Kidney (tissue), 22 donors: ENCODE measurements around the gene ZNF41. TPM values are rescaled to one million over a fixed set of nuclear protein-coding genes. Genes with fewer than 3 reads are reported as not detected.
A peak's percentile ranks its signal among the peaks of the same experiment; 100 is the strongest.

Source experiments
- DNase-seq, 5 donors: peaks; one replicate each; pipeline ENCODE4 v3.0.0-alpha.2; 2013 to 2020
- FAIRE-seq: peaks from 2 replicates; lab custom pipeline; 2012; peaks lifted over from hg19 to GRCh38; lab: Jason Lieb, UNC
- H3K27ac ChIP-seq, 2 donors: one replicate each; pipeline ENCODE4 v1.7.0; 2013; ENCODE audit warnings: low read depth in 2 of 2, low read length in 2 of 2, inconsistent platforms in 1 of 2
- H3K27me3 ChIP-seq: one replicate; pipeline ENCODE4 v1.7.1; 2013; ENCODE audit warnings: low read length, inconsistent platforms; ENCODE audit not compliant: control insufficient read depth, insufficient read depth
- H3K36me3 ChIP-seq, 3 donors: one replicate each; pipeline versions ENCODE4 v1.7.0 to v1.7.1; 2013; ENCODE audit warnings: low read length in 3 of 3, control low read depth in 1 of 3, inconsistent platforms in 1 of 3; ENCODE audit not compliant: insufficient read depth in 3 of 3, control insufficient read depth in 2 of 3
- H3K4me1 ChIP-seq, 3 donors: one replicate each; pipeline versions ENCODE4 v1.7.0 to v1.7.1; 2013; ENCODE audit warnings: low read length in 3 of 3, inconsistent platforms in 1 of 3, low read depth in 1 of 3; ENCODE audit not compliant: control insufficient read depth in 2 of 3, insufficient read depth in 2 of 3
- H3K4me3 ChIP-seq, 3 donors: one replicate each; pipeline versions ENCODE4 v1.7.0 to v1.8.1; 2013; ENCODE audit warnings: low read length in 3 of 3, control low read depth in 1 of 3, inconsistent platforms in 1 of 3
- H3K9ac ChIP-seq, 3 donors: one replicate each; pipeline versions ENCODE4 v1.7.0 to v1.7.1; 2013; ENCODE audit warnings: low read length in 3 of 3, control low read depth in 1 of 3, inconsistent platforms in 1 of 3
- H3K9me3 ChIP-seq, 3 donors: one replicate each; pipeline versions ENCODE4 v1.7.0 to v1.7.1; 2013; ENCODE audit warnings: low read length in 3 of 3, control low read depth in 1 of 3, inconsistent platforms in 1 of 3; ENCODE audit not compliant: control insufficient read depth in 2 of 3, insufficient read depth in 1 of 3
- intact Hi-C: fragments of 100-400 bp; cut with DNase I; formaldehyde crosslinking; loops from one replicate; pipeline ENCODE4 v1.11.1; 2022
- long read RNA-seq, 10 donors: library from polyadenylated mRNA in 1 of 10; unstranded in 1 of 10; transcript quantifications; one replicate each; pipeline ENCODE4 v2.0.0 and lab custom pipeline, GENCODE V29; 2021 to 2026
- polyA plus RNA-seq: library from polyadenylated mRNA; stranded (reverse); fragments of 350-450 nt; fragmentation: Illumina TruSeq; extraction: RNeasy Lipid Tissue Mini Kit (QIAGEN cat#74804); gene quantifications from one replicate; pipeline ENCODE4 v1.2.3, GENCODE V29; 2014; ENCODE audit warnings: low read depth, low replicate concordance; ENCODE audit not compliant: insufficient read depth
- total RNA-seq: library from RNA; stranded (reverse); fragmentation: NEBNext Ultra II Directional; extraction: Animal tissue kit (Norgen Biotek cat#: 25700); gene quantifications from one replicate; pipeline ENCODE4 v1.2.1, GENCODE V29; 2021
- TF ChIP-seq, protein P1 (sequence below): IDR thresholded peaks from 3 replicates; pipeline ENCODE4 v1.5.1; 2012; ENCODE audit warnings: mild to moderate bottlenecking, moderate library complexity, borderline replicate concordance; ENCODE audit not compliant: insufficient read depth; ENCODE audit errors: extremely low read depth
- donor health status: control.
- donor health status: control.
- donor health status: control.
- donor health status: control.
- donor health status: control.
- donor health status: DM: yes; HTN: yes; CAD: no.
- donor health status: Normal renal cell carcinoma (clear cell type).

The ZNF41 gene
- total RNA-seq: 12.7 TPM
- 2.5 TPM for polyA plus RNA-seq
- long read RNA-seq, donor 1: 0 reads
- long read RNA-seq, donor 2: 0 reads
- long read RNA-seq, donor 3: 0 reads
- long read RNA-seq, donor 4: 0 reads
- long read RNA-seq, donor 5: 0 reads
- long read RNA-seq, donor 6: 0 reads
- long read RNA-seq, donor 7, partial matches to known transcripts: 0 of 4 reads
- long read RNA-seq, donor 7, other reads (novel, unspliced or antisense): 4 of 4 reads
- long read RNA-seq, donor 8: 0 reads
- long read RNA-seq, donor 9: 0 reads
- long read RNA-seq, donor 10, partial matches to known transcripts: 41 of 41 reads
- long read RNA-seq, donor 10, other reads (novel, unspliced or antisense): 0 of 41 reads

DNA sequence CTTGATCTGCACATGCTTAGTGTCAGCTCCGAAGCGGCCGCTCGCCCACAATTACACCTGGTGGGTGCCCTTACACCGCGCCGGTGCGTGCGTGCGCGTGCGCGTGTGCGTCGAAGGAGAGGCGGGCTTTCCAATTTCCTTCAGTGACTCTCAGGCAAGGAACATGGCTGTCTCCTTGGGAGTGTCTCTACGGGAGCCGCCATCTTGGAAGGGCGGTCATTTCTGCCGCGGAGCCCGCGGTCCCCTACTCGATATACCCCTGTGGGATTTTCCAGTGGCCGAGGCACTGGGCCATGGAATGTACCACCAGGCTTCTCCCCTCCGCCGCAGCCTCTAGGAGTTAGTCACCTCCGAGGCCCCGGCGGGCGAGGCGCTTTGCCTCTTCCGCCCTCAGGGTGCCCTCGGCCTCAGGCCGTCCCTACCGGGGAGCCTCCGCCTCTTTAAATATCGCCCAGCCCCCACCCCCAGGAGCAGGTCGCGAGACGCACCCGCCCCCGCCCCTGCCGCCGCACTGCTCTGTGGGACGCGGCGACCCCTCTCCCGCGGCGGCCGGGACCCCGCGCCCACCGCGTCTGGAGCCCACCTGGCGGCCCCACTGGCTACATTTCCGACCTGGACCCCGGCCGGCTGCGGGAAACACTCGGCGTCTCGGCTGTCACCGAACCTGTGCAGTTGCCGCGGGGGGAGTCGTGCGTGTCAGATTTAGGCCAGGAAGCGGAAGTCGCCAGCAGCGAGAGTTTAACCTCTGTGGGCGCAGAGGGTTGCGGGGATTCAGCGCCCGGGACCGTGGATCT is at the start of gene ZNF41:
Gene ZNF41 (minus strand): TSS at position 711 of the 794 bp plus-strand sequence. CDS start 15,741 bp downstream, outside the sequence.
- Histone ChIP-seq H3K4me3 (peak within 1 kb of the TSS; percentile 83 to 88 (median 83)), H3K9me3 (no peaks in the 10 kb centered on the region), H3K27ac (peak within 1 kb of the TSS; percentile 82 to 93), H3K36me3 (no peaks in the 10 kb centered on the region), H3K9ac (peak within 1 kb of the TSS; percentile 78 to 83 (median 79)), H3K4me1 (peaks cover 0 to 3% (median 3%) of the 10 kb centered on the region in 3 donors), H3K27me3 (no peaks in the 10 kb centered on the region)
- DNase-seq (peak; percentile 84 to 91 (median 89)), FAIRE-seq (no peak)
- TF ChIP-seq, protein P1, sequence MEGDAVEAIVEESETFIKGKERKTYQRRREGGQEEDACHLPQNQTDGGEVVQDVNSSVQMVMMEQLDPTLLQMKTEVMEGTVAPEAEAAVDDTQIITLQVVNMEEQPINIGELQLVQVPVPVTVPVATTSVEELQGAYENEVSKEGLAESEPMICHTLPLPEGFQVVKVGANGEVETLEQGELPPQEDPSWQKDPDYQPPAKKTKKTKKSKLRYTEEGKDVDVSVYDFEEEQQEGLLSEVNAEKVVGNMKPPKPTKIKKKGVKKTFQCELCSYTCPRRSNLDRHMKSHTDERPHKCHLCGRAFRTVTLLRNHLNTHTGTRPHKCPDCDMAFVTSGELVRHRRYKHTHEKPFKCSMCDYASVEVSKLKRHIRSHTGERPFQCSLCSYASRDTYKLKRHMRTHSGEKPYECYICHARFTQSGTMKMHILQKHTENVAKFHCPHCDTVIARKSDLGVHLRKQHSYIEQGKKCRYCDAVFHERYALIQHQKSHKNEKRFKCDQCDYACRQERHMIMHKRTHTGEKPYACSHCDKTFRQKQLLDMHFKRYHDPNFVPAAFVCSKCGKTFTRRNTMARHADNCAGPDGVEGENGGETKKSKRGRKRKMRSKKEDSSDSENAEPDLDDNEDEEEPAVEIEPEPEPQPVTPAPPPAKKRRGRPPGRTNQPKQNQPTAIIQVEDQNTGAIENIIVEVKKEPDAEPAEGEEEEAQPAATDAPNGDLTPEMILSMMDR: no peak
- intact Hi-C loops: no loop called here

DNA sequence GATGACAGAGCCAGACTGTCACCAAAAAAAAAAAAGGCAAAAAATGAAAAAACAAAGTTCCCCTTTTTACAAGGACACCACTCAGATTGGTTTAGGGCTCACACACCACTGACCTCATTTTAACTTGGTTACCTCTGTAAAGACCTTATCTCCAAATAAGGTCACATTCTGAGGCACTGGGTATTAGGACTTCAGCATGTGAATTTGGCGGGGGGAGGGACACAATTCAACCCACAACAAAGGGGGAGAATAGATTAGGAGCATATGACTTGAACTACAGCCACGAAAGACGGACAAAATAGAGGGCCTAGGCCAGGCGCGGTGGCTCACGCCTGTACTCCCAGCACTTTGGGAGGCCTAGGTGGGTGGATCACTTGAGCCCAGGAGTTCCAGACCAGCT is 47.0 kb upstream of the ZNF41 start:
- intact Hi-C loops: loop anchor here (10.0 kb wide), 1 partner anchor 915 kb away; no protein-coding TSS in a partner anchor
- Histone ChIP-seq H3K36me3 (no peaks in the 10 kb centered on the region), H3K4me1 (no peaks in the 10 kb centered on the region), H3K9ac (no peak overlapping the region), H3K27me3 (no peaks in the 10 kb centered on the region), H3K27ac (no peak overlapping the region), H3K9me3 (no peaks in the 10 kb centered on the region), H3K4me3 (no peak overlapping the region)
- FAIRE-seq (no peak), DNase-seq (no peak)
- TF ChIP-seq, protein P1: no peak

GRCh38 chrX:47529548-47529947 is 46.5 kb upstream of the ZNF41 start:
- no peak overlapping the region for H3K9ac ChIP-seq
- DNase-seq (no peak), FAIRE-seq (no peak)
- TF ChIP-seq, protein P1: no peak
- no peaks in the 10 kb centered on the region for H3K36me3 ChIP-seq
- no peak overlapping the region for H3K27ac ChIP-seq
- H3K27me3 ChIP-seq: no peaks in the 10 kb centered on the region
- H3K4me3 ChIP-seq: no peak overlapping the region
- no peaks in the 10 kb centered on the region for H3K9me3 ChIP-seq
- intact Hi-C loops: no loop called here
- no peaks in the 10 kb centered on the region for H3K4me1 ChIP-seq
